AG09309 (cell line): ENCODE measurements around the gene RXRA.

ENCODE experiments used
- DNase-seq: peaks from one replicate; pipeline ENCODE4 v3.0.0-alpha.2; 2010; ENCODE audit warnings: low read depth
- H3K4me3 ChIP-seq: 2 replicates; pipeline ENCODE4 v1.5.1; 2011; ENCODE audit warnings: mild to moderate bottlenecking, low read depth, low read length, moderate library complexity; ENCODE audit not compliant: control insufficient read depth
- CTCF ChIP-seq: IDR thresholded peaks from 2 replicates; pipeline ENCODE4 v1.5.1; 2011; ENCODE audit warnings: mild to moderate bottlenecking, low read depth, low read length, inconsistent platforms; ENCODE audit not compliant: insufficient read depth, control insufficient read depth; ENCODE audit errors: missing control alignments

Gene RXRA

GRCh38 chr9:134398756-134399155 lies 72.5 kb downstream of the RXRA start:
- no peak overlapping the region for H3K4me3 ChIP-seq
- no peak for TF ChIP-seq CTCF
- no peak for DNase-seq

- peak; percentile 56 for TF ChIP-seq CTCF
- no peak overlapping the region for H3K4me3 ChIP-seq
- no peak for DNase-seq
Observed at GRCh38 chr9:134399435-134400056, 73.3 kb downstream of the RXRA start.

- TF ChIP-seq CTCF, result no peak
- H3K4me3 ChIP-seq, result no peak overlapping the region
- no peak for DNase-seq
Observed at GRCh38 chr9:134400283-134400682, 74.0 kb downstream of the RXRA start.

- DNase-seq, result no peak
- TF ChIP-seq CTCF, result no peak
- H3K4me3 ChIP-seq, result no peak overlapping the region
Observed at GRCh38 chr9:134401391-134401790, 75.1 kb downstream of the RXRA start.

- TF ChIP-seq CTCF, result no peak
- H3K4me3 ChIP-seq, result no peak overlapping the region
Observed at GRCh38 chr9:134402182-134402581, 75.9 kb downstream of the RXRA start.

GRCh38 chr9:134403292-134403681 lies 77.0 kb downstream of the RXRA start:
- H3K4me3 ChIP-seq, result no peak overlapping the region
- no peak for DNase-seq
- no peak for TF ChIP-seq CTCF

More at GRCh38 chr9:134402182-134402581, 75.9 kb downstream of the RXRA start:
- no peak for DNase-seq
